Head of caudate nucleus (tissue), 42 donors: ENCODE results near the gene MOK.
A peak's percentile ranks its signal among the peaks of the same experiment; 100 is the strongest.
"Not testable (repeated sequence)": the region's sequence is repeated elsewhere in the genome, so short reads cannot be mapped to it uniquely, and the experiment has no call there.

Experiments used
- DNase-seq, 42 donors: peaks; one replicate each; pipeline versions ENCODE4 v3.0.0 to v3.0.0-alpha.2; 2020 to 2021; ENCODE audit warnings: mixed read lengths in 7 of 42
- intact Hi-C: fragments of 100-400 bp; cut with DNase I; formaldehyde crosslinking; loops from one replicate; pipeline ENCODE4 v1.15.0; 2022

The MOK gene, protein sequence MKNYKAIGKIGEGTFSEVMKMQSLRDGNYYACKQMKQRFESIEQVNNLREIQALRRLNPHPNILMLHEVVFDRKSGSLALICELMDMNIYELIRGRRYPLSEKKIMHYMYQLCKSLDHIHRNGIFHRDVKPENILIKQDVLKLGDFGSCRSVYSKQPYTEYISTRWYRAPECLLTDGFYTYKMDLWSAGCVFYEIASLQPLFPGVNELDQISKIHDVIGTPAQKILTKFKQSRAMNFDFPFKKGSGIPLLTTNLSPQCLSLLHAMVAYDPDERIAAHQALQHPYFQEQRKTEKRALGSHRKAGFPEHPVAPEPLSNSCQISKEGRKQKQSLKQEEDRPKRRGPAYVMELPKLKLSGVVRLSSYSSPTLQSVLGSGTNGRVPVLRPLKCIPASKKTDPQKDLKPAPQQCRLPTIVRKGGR

DNA sequence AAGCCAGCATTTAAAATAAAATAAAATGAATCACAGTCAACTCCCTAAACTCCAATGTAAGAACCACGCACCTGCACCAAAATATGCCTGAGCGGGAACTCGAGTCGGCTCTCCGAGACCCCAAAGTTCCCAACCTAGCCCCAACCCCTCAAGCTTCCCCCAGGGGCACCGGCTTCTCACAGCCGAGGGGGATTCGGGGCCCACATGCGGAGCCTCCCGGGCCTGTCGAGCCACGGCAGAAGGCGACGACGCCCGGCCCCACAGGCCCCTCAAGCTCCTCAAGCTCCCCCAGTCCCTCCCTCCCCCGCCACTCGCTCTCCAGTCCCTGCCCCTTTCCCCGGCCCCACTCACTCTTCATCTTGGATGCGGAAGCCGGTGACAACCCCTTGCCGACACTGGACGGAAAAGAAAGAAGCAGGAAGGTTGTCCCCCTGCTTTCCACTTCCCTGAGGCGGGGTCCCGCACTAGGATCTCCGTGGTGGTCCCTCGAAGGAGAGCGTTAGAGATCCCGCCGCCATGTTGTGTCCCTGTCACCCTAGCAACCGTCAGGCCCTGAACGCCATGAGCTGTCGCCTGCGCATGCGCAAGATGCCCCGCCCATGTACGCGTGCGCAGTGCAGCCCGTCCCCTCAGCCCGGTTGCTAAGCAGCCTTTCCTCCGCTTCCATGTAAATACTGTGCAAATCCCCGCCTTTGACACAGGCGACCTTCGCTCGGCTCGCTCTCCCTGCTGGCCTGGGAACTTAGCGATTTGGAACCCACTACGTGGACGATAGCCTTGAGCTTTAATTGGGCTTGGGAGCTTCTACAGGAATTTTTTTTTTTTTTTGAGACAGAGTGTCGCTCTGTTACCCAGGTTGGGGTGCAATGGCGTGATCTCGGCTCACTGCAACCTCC, at the start of gene MOK:
TSS of gene MOK (minus strand) at position 554 of the 896 bp plus-strand sequence. CDS start at position 358, 196 bp downstream.
- intact Hi-C loops: loop anchor here (5.0 kb wide), 2 partner anchors 168 to 218 kb away; partner anchors contain the start of genes HSP90AA1 and WDR20
- DNase-seq: peak; percentile 86 to 98 (median 94)

DNA sequence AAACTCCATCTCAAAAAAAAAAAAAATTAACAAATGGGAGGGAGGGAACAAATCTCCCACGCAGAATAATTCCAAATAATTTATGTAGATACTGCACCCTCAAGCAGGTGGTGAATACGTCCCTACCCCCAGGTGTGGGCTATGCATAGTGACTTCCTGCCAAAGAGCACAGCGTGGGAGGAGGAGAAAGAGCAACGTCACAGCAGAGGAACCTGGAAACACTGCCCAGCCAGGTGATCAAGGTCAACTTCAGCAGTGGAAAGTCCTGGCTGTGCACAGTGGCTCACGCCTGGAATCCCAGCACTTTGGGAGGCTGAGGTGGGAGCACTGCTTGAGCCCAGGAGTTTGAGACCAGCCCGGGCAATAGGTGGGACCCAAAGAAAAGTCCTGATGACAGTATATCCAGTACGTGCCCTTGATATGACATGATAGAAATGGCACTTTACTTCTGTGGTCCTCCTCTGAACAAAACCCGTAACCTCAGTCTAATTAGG, 48.2 kb upstream of the MOK start:
- peak in 4 of 42 donors; percentile 12 to 47 (median 38) for DNase-seq
- intact Hi-C loops: no loop called here

DNA sequence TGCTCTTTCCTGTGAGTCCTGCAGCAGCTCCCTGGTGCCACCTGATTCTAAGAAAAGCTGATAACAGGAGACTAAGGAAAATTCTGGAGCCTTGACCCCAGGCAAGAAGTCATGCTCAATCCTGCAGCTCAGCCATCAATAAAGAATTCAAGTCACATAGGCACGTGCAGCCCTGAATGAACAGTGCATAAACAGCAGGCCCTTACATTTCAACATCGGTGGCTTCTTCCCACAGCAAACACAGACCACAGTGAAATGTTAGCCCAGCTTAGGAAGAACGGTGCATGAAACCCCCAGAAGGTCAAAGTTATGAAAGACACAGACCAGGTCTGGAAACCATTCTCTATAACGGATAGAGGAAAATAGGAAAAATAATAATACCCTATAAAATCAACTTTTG, 47.2 kb upstream of the MOK start:
- intact Hi-C loops: no loop called here
- DNase-seq: peak in 12 of 42 donors; percentile 17 to 72 (median 44)

DNA sequence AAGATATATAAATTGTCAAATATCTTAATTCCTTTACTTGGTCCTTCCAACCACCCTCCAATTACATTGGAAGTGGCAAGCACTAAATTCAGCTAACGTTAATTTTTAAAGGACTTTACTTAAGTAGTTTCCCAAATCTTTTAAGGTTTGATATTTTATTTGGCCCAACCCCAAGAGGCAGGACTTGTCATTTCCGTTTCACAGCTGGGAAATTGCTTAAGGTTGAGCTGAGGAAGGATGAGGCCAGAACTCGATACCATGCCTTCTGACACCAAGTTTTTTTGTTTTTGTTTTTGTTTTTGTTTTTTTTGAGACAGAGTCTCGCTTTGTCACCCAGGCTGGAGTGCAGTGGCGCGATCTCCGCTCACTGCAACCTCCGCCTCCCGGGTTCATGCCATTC, 46.6 kb upstream of the MOK start:
- intact Hi-C loops, DNase-seq: not testable (repeated sequence)

DNA sequence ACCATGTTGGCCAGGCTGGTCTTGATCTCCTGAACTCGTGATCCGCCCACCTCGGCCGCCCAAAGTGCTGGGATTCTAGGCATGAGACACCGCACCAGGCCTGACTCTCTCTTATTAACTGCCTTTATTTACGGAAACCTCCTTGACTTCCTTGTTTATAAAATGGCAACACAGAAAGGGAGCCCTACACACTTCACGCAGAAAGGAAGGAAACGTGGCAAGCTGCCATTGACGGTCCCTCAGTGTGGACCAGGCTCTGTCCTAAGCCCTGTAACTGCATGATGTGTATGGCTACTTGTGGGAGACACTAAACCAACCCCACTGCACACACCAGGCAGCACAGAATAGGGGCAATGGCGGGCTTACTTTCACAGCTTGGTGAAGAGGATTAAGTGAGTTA, 46.1 kb upstream of the MOK start:
- DNase-seq: peak in 1 of 42 donors; percentile 40
- intact Hi-C loops: no loop called here

DNA sequence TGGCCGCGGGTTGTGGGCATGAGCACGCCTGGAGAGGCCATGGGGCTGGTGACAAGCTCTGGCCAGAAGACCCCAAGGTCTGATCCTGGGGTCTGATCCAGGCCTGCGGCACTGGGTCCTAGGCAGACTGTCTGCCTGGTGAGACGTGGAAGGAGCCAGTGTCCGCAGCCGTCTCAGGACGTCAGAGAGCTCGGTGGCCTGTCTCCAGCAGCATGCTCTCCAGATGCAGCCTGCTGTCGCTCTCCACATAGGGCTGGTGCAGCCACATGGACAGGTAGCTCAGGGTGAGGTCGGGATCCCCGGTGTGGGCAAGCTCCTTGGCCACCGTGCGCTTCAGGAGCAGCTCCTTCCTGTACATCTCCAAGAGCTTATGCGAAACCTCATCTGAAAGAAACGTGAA, 43.4 kb upstream of the MOK start:
- intact Hi-C loops: no loop called here
- peak in 1 of 42 donors; percentile 4 for DNase-seq

DNA sequence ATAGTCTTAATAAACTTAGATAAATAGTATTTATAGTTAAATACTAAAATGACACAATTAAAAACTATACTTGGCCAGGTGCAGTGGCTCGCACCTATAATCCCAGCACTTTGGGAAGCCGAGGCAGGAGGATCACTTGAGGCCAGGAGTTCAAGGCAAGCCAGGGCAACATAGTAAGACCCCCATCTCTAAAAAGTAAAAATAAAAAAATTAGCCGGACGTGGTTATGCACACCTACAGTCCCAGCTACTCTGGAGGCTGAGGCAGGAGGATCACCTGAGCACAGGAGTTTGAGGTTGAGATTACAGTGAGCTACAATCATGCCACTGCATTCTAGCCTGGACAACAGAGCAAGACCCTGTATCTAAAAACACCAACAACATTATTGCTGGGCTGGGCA, 41.7 kb upstream of the MOK start:
- DNase-seq: no peak
- intact Hi-C loops: no loop called here

DNA sequence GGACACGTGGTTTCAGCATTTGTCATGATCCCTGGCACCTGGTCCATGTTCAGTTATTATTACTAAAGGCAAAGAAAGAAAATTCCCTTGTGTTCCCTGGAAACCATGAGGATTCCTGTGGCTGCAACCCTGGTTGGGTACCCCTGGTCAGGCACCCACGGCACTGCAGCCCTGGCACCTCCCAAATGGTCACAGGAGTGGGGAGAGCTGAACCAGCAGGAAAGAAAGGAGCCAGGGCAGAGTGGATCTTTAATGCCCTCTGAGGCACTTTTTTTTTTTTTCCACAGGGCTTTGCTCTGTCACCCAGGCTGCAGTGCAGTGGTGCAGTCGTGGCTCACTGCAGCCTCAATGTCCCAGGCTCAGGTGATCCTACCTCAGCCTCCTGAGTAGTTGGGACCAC, 40.3 kb upstream of the MOK start:
- DNase-seq: no peak
- intact Hi-C loops: no loop called here

DNA sequence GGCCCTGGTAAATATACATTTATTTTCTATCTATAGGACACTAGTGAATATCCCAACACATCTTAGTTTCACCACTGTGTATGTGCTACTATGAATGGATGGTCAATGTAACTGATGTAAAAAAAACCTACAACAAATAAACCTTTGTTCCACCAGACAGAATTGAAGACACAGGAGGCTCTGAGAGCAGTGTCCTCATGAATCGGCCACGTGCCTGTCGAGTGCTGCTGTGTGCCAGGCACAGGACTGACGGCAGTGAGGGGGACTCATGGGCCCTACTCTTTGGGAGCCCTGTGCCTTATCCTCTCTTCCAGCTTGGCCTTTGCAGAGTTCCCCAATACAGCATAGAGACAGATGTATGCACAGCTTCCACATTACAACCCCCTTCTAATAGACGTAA, 39.5 kb upstream of the MOK start:
- peak; percentile 64 to 96 (median 90) for DNase-seq
- intact Hi-C loops: no loop called here

DNA sequence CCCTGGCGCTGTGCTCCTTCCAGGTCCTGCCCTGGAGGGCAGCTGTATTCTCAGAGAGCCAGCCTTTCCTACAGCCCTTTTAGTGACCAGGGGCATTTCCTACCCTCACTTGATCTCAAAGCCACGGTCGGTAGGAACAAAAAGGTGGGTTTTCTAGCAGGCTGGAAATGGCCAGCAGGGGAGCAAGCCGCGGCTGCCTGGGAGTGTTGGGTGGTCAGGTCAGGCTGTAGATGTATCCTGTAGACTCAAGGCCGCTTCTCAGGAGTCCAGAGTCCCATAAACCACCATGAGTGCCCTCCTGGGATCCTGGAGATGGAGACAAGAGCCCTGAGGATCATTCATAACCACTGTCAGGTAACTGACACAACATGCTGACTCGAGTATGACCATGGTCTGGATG, 39.1 kb upstream of the MOK start:
- peak in 1 of 42 donors; percentile 28 for DNase-seq
- intact Hi-C loops: no loop called here

DNA sequence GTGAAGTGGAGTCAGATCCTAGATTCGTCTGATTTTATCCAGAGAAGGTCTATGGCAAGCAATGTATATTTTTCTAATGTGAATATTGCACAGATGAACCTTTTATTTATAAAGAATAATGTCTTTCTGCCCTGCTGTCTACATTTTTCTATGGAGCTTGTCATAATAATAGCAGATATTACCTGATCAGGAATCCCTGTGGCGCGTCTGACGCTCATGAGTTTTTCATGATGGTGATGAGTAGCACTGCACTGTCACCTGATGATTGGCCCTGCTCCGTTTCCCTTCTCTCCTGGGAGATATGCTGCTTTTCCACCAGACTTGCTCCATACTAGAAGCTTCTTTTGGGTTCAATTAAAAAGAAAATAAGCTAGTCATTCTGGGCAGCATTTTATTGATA, 37.3 kb upstream of the MOK start:
- intact Hi-C loops: no loop called here
- DNase-seq: no peak

DNA sequence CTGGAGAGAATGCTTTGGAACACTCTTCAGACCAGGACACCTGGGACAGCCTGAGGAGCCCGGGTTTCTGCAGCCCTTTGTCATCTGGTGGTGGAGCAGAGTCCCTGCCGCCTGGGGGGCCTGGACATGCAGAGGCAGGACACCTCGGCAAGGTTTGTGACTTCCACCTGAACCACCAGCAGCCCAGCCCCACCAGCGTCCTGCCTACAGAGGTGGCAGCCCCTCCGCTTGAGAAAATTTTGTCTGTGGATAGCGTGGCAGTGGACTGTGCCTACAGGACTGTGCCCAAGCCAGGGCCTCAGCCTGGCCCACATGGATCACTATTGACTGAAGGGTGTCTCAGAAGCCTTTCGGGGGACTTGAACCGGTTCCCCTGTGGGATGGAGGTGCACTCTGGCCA, 36.6 kb upstream of the MOK start:
- intact Hi-C loops: no loop called here
- no peak for DNase-seq

DNA sequence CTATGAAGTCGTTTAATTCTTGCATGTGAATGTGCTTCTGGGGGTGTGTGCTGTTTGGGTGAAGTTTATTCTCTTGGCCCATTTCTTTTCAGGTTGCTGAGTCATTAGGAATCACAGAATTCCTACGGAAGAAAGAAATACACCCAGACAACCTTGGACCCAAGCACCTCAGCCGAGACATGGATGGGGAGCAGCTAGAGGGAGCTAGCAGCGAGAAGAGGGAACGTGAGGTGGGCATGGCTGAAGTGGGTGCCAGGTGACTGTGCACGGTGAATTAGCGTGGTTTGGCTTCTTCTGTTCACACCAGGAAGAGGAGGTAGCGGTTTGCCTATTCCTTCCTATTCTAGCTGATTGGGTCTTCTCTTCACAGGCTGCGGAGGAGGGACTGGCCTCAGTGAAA, 33.8 kb upstream of the MOK start:
- DNase-seq: peak in 7 of 42 donors; percentile 17 to 53 (median 35)
- intact Hi-C loops: no loop called here

DNA sequence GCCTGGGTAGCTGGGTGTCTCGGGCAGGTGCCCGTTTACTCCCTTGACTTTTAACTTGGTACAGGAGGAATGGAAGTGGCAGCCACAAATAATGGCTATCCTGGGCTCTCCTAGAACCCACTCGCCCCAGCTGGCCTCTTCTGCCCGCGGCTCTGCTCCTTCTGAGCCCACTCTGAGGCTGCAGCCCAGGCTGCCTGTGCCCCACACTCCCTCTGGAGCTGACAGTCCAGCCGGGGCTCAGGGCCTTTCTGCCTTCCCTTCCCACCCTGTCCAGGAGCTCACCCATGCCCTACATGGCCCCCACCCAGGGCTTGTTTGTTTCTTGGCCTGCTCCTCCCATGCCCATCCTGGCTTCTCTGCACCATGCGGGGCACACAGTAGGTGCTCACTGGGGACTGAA, 30.2 kb upstream of the MOK start:
- DNase-seq: peak in 1 of 42 donors; percentile 19
- intact Hi-C loops: no loop called here

DNA sequence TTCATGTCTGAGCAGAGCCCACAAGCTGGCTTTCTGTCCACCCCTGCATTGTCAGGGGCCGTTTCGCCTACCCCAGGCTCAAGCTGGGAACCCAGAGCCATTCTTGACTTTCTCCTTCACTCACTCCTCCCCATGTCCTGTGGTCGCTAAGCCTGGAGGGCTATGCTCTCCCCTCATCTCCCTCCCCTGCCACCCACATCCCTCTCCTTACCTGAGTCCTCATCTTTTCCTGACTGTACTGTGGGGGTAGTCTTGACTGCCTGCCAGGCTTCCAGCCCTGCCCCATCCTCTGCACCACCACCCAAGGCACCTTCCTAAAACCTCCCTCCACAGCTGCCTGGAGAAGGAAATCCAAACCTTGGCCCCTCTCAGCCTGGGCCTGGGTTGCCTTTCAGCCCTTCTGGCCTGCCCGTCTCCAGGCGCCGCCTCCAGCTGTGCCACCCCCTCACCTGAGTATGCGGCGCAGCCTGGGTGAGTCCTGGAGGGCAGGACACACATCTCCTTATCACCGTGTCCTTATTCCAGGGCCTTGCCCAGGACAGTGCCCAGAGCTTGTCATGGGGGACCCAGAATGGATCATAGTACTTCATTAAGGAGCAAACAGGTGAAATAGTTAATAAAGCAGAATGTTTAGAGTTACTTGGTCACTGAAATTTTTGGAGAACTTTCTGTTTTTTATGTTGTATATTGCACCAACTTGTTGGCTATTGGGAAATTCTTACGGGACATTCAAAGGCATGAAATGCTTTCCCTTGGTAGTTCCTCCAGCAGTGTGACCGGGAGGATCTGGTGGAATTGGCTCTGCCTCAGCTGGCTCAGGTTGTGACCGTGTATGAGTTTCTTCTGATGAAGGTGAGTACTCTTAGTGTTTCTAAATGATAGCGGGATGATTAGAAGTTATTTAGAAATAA, 29.1 kb upstream of the MOK start:
- intact Hi-C loops: no loop called here
- no peak for DNase-seq

DNA sequence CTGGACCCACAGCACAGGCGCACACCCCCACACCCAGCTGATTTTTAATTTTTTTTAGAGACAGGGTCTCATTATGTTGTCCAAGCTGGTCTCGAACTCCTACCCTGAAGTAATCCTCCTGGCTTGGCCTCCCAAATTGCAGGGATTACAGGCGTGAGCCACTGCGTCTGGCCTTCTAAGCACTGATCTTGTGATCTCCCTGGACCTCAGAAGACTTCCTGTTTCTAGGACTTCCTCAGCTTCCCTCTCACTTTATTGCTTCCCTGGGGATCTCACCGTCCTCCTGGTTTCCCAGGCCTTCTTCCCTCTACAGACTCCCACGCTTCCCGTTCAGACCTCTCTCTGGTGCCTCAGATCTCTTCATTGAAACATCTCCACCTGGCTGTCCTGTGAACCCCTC, 28.4 kb upstream of the MOK start:
- DNase-seq: no peak
- intact Hi-C loops: no loop called here

DNA sequence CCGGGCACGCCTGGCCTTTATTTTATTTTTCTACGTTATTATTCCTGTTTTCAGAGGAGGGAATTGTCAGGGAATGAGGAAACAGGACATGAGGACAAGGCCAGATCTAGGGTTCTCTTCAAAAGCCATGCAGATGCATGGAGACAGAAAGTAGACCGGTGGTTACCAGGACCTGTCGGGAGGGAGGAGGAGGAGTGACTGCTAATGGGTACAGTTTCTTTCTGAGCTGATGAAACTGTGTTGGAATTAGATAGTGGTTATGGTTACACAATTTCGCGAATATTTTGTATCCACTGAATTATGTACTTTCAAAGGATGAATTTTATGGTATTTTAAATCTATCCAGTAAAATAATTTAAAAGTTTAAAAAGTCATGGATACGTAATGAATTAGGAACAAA, 25.8 kb upstream of the MOK start:
- DNase-seq: no peak
- intact Hi-C loops: no loop called here

DNA sequence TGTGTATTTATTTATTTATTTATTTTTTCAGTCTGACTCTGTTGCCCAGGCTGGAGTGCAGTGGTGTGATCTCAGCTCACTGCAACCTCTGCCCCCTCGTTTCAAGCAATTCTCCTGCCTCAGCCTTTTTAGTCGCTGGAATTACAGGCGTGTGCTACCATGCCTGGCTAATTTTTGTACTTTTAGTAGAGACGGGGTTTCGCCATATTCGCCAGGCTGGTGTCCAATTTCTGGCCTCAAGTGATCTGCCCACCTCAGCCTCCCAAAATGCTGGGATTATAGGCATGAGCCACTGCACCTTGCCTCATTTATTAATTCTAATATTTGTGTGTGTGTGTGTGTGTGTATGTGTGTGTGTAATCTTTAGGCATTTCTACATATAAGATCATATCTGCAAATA, 24.4 kb upstream of the MOK start:
- intact Hi-C loops, DNase-seq: not testable (repeated sequence)

DNA sequence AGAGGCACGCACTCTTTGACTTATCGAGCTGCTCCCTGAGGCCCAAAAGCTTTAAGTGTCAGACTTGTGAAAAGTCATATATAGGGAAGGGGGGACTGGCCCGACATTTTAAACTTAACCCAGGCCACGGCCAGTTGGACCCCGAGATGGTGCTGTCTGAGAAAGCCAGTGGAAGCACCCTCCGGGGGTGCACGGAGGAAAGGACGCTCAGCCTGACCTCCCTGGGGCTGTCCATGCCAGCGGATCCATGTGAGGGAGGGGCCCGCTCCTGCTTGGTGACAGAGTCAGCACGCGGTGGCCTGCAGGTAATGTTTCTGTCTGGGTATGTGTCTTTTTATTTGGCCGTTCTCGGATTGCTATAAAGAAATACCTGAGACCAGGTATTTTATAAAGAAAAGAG, 21.6 kb upstream of the MOK start:
- no peak for DNase-seq
- intact Hi-C loops: no loop called here
